ENCODE data around the gene GAS7.
A peak's percentile ranks its signal among the peaks of the same experiment; 100 is the strongest.

Gene GAS7

GRCh38 chr17:10119203-10120108 is 79.0 kb downstream of the GAS7 start:
- peak; percentile 32 for DNase-seq (ENCODE audit: low spot score)
- in situ Hi-C loops (cut with MboI; ENCODE audit: low pct_unique_long_range_greater_than_20kb, low sequenced_read_pairs, unreplicated experiment), result no loop called here
- TF ChIP-seq CTCF (IDR thresholded peaks at IDR 0.05; ENCODE audit: extremely low read depth, insufficient read depth, missing control alignments), result no peak

- TF ChIP-seq CTCF (IDR thresholded peaks at IDR 0.05; ENCODE audit: extremely low read depth, insufficient read depth, missing control alignments), result no peak
- in situ Hi-C loops (cut with MboI; ENCODE audit: low pct_unique_long_range_greater_than_20kb, low sequenced_read_pairs, unreplicated experiment), result no loop called here
- DNase-seq (ENCODE audit: low spot score), result no peak
Observed at GRCh38 chr17:10118788-10119130, 79.6 kb downstream of the GAS7 start.

GRCh38 chr17:10117581-10118001 is 80.8 kb downstream of the GAS7 start:
- peak; percentile 35 for DNase-seq (ENCODE audit: low spot score)
- TF ChIP-seq CTCF (IDR thresholded peaks at IDR 0.05; ENCODE audit: extremely low read depth, insufficient read depth, missing control alignments), result peak; percentile 37
- in situ Hi-C loops (cut with MboI; ENCODE audit: low pct_unique_long_range_greater_than_20kb, low sequenced_read_pairs, unreplicated experiment), result no loop called here

- no peak for DNase-seq (ENCODE audit: low spot score)
- in situ Hi-C loops (cut with MboI; ENCODE audit: low pct_unique_long_range_greater_than_20kb, low sequenced_read_pairs, unreplicated experiment), result no loop called here
- no peak for TF ChIP-seq CTCF (IDR thresholded peaks at IDR 0.05; ENCODE audit: extremely low read depth, insufficient read depth, missing control alignments)
Observed at GRCh38 chr17:10116753-10117420, 81.5 kb downstream of the GAS7 start.

- in situ Hi-C loops (cut with MboI; ENCODE audit: low pct_unique_long_range_greater_than_20kb, low sequenced_read_pairs, unreplicated experiment), result no loop called here
- no peak for DNase-seq (ENCODE audit: low spot score)
Observed at GRCh38 chr17:10116267-10116666, 82.1 kb downstream of the GAS7 start.

GRCh38 chr17:10115536-10115932 is 82.9 kb downstream of the GAS7 start:
- in situ Hi-C loops (cut with MboI; ENCODE audit: low pct_unique_long_range_greater_than_20kb, low sequenced_read_pairs, unreplicated experiment), result no loop called here
- no peak for TF ChIP-seq CTCF (IDR thresholded peaks at IDR 0.05; ENCODE audit: extremely low read depth, insufficient read depth, missing control alignments)
- DNase-seq (ENCODE audit: low spot score), result no peak

More at GRCh38 chr17:10116267-10116666, 82.1 kb downstream of the GAS7 start:
- TF ChIP-seq CTCF (IDR thresholded peaks at IDR 0.05; ENCODE audit: extremely low read depth, insufficient read depth, missing control alignments), result no peak

Data from GM13977 (cell line).